MCF 10A (cell line): ENCODE results near the gene LPCAT4. TPM values are rescaled to one million over a fixed set of nuclear protein-coding genes. Genes with fewer than 3 reads are reported as not detected.

ENCODE experiments used
- BruUV-seq: library from RNA; stranded (reverse); fragments of 400-500 nt; replicated peaks from 2 replicates; lab custom pipeline; 2021; lab: Mats Ljungman, UMichigan
- CTCF ChIA-PET: fragments of 300-600 bp; sonication (Branson Sonifier 250); formaldehyde crosslinking; extraction: SDS; loops from one replicate; lab custom pipeline; 2021; ENCODE audit warnings: antibody characterized with exemption, inconsistent platforms; lab: Yijun Ruan, JAX
- POLR2A ChIA-PET: fragments of 300-600, 350-650 bp; sonication (Branson Sonifier 250); formaldehyde crosslinking; extraction: SDS; loops from one replicate; lab custom pipeline; 2020; ENCODE audit warnings: antibody characterized with exemption, inconsistent platforms; lab: Yijun Ruan, JAX
- DNase-seq: peaks from one replicate; pipeline ENCODE4 v3.0.0-alpha.2; 2018; ENCODE audit not compliant: unreplicated experiment
- H3K27ac Mint-ChIP-seq: one replicate; pipeline ENCODE4 v1.8.0; 2022; ENCODE audit warnings: mild to moderate bottlenecking, low read depth, mixed read lengths; ENCODE audit not compliant: unreplicated experiment
- H3K27me3 Mint-ChIP-seq: one replicate; pipeline ENCODE4 v1.8.0; 2022; ENCODE audit warnings: mixed read lengths; ENCODE audit not compliant: insufficient read depth, unreplicated experiment
- H3K36me3 Mint-ChIP-seq: one replicate; pipeline ENCODE4 v1.8.0; 2022; ENCODE audit warnings: mild to moderate bottlenecking, moderate library complexity, mixed read lengths; ENCODE audit not compliant: insufficient read depth, unreplicated experiment
- H3K4me1 Mint-ChIP-seq: one replicate; pipeline ENCODE4 v1.8.0; 2022; ENCODE audit warnings: mixed read lengths; ENCODE audit not compliant: insufficient read depth, unreplicated experiment
- H3K4me3 Mint-ChIP-seq: one replicate; pipeline ENCODE4 v1.8.0; 2022; ENCODE audit warnings: mild to moderate bottlenecking, moderate library complexity, mixed read lengths; ENCODE audit not compliant: unreplicated experiment
- H3K9me3 Mint-ChIP-seq: one replicate; pipeline ENCODE4 v1.8.0; 2022; ENCODE audit warnings: mixed read lengths; ENCODE audit not compliant: unreplicated experiment
- intact Hi-C: fragments of 100-400 bp; cut with micrococcal nuclease; formaldehyde crosslinking; loops from 2 replicates; pipeline ENCODE4 v1.14.1; 2022
- total RNA-seq: library from RNA; stranded (reverse); gene quantifications from 2 replicates; pipeline ENCODE4 v1.2.3, GENCODE V29; 2022
- TF ChIP-seq, protein P1 (sequence below): fragments of 200-600 bp; IDR thresholded peaks from one replicate; pipeline ENCODE4 v1.8.0; 2022; ENCODE audit warnings: antibody characterized with exemption, mild to moderate bottlenecking; ENCODE audit not compliant: unreplicated experiment

LPCAT4 gene
- total RNA-seq, 1 experiment from 2014 or later: 17.4 TPM

- Mint-ChIP-seq H3K9me3 (no peaks in the 10 kb centered on the region), H3K27me3 (no peaks in the 10 kb centered on the region)
- CTCF ChIA-PET: no interaction called here
Observed at GRCh38 chr15:34373951-34374350, 7.0 kb upstream of the LPCAT4 start.

GRCh38 chr15:34370643-34371042 is 3.6 kb upstream of the LPCAT4 start:
- BruUV-seq: no TSS peak
- no peaks in the 10 kb centered on the region for H3K36me3 Mint-ChIP-seq
- H3K9me3 Mint-ChIP-seq: no peaks in the 10 kb centered on the region
- ChIA-PET CTCF (no interaction called here), POLR2A (no interaction called here)
- intact Hi-C loops: no loop called here
- no peak overlapping the region for H3K4me3 Mint-ChIP-seq
- H3K27me3 Mint-ChIP-seq: no peaks in the 10 kb centered on the region
- H3K27ac Mint-ChIP-seq: no peak overlapping the region
- TF ChIP-seq, protein P1, sequence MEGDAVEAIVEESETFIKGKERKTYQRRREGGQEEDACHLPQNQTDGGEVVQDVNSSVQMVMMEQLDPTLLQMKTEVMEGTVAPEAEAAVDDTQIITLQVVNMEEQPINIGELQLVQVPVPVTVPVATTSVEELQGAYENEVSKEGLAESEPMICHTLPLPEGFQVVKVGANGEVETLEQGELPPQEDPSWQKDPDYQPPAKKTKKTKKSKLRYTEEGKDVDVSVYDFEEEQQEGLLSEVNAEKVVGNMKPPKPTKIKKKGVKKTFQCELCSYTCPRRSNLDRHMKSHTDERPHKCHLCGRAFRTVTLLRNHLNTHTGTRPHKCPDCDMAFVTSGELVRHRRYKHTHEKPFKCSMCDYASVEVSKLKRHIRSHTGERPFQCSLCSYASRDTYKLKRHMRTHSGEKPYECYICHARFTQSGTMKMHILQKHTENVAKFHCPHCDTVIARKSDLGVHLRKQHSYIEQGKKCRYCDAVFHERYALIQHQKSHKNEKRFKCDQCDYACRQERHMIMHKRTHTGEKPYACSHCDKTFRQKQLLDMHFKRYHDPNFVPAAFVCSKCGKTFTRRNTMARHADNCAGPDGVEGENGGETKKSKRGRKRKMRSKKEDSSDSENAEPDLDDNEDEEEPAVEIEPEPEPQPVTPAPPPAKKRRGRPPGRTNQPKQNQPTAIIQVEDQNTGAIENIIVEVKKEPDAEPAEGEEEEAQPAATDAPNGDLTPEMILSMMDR: no peak
- no peak for DNase-seq
- H3K4me1 Mint-ChIP-seq: peaks cover 9% of the 10 kb centered on the region

More at GRCh38 chr15:34373951-34374350, 7.0 kb upstream of the LPCAT4 start:
- no peak for DNase-seq
- Mint-ChIP-seq H3K36me3 (peaks cover 10% of the 10 kb centered on the region), H3K27ac (no peak overlapping the region), H3K4me3 (no peak overlapping the region), H3K4me1 (no peaks in the 10 kb centered on the region)
- BruUV-seq: no TSS peak
- TF ChIP-seq, protein P1: no peak
- POLR2A ChIA-PET: no interaction called here
- intact Hi-C loops: no loop called here

DNA sequence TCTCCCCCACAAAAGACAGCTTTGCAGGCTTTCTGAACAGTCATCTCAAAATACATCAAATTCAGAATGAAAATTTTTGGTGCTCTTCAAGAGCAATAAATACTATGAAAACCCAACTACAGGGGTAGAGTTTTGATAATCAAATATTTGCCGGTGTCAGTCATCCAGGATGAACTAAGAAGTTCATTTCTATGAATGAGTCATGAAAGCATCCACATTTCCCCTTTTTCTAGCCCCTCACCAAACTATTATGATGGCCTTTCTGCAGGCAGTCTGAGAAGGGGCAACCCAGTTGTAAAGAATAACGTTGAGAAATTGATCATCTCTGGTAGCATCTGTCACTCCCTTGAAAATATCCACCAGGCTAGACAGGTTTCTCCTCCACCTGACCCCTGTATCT is 3.1 kb upstream of the LPCAT4 start:
- TF ChIP-seq, protein P1: no peak
- intact Hi-C loops: no loop called here
- CTCF ChIA-PET: interaction anchor here (1.1 kb wide), 1 partner anchor 12 kb away, joined by 5 read pairs; no protein-coding TSS in a partner anchor

GRCh38 chr15:34366271-34367065 is 528 bp downstream of the LPCAT4 start:
- POLR2A ChIA-PET: interaction anchor here (0.8 to 4.2 kb wide), 19 partner anchors 8 to 282 kb away, joined by 3 to 44 read pairs (median 4); partner anchors contain the start of genes EMC4, GOLGA8B, KATNBL1 and NOP10
- H3K4me3 Mint-ChIP-seq: peak overlapping the region; percentile 79
- intact Hi-C loops: loop anchor here (1.0 kb wide), 5 partner anchors 23 to 304 kb away; partner anchors contain the start of genes NOP10 and NUTM1
- no peaks in the 10 kb centered on the region for H3K27me3 Mint-ChIP-seq
- TF ChIP-seq, protein P1: no peak
- peak overlapping the region; percentile 33 for H3K27ac Mint-ChIP-seq
- CTCF ChIA-PET: interaction anchor here (0.5 to 3.4 kb wide), 29 partner anchors 8 to 357 kb away, joined by 3 to 41 read pairs (median 4); partner anchors contain the start of genes KATNBL1, NOP10 and NUTM1
- BruUV-seq: no TSS peak
- H3K36me3 Mint-ChIP-seq: peaks cover 15% of the 10 kb centered on the region
- peak; percentile 60 for DNase-seq
- peaks cover 20% of the 10 kb centered on the region for H3K4me1 Mint-ChIP-seq
- no peaks in the 10 kb centered on the region for H3K9me3 Mint-ChIP-seq

More for the DNA sequence above, 3.1 kb upstream of the LPCAT4 start:
- Mint-ChIP-seq H3K36me3 (no peaks in the 10 kb centered on the region), H3K27ac (no peak overlapping the region), H3K4me1 (peaks cover 12% of the 10 kb centered on the region), H3K9me3 (no peaks in the 10 kb centered on the region), H3K27me3 (no peaks in the 10 kb centered on the region), H3K4me3 (no peak overlapping the region)
- no TSS peak for BruUV-seq
- DNase-seq: no peak
- POLR2A ChIA-PET: no interaction called here
